Right lobe of liver (tissue), 4 donors: ENCODE data around the gene CAMTA1.

Experiments
- POLR2A ChIP-seq: fragments of 450-650 bp; IDR thresholded peaks from one replicate; pipeline ENCODE4 v1.6.1; 2017; ENCODE audit warnings: antibody characterized with exemption, mild to moderate bottlenecking
- TF ChIP-seq, protein P1 (sequence below), 4 donors: fragments of 200-600 bp in 3 of 4; fragments of 450-650 bp in 1 of 4; IDR thresholded peaks; one replicate each; pipeline versions ENCODE4 v1.5.1 to v1.8.0; 2016 to 2022; ENCODE audit warnings: antibody characterized with exemption in 4 of 4, mild to moderate bottlenecking in 2 of 4
- donor health status: DM: no; HTN: no; CAD: no.
- donor health status: DM: no; HTN: no; CAD: no.
- donor health status: DM: no; HTN: yes; CAD: no.

DNA sequence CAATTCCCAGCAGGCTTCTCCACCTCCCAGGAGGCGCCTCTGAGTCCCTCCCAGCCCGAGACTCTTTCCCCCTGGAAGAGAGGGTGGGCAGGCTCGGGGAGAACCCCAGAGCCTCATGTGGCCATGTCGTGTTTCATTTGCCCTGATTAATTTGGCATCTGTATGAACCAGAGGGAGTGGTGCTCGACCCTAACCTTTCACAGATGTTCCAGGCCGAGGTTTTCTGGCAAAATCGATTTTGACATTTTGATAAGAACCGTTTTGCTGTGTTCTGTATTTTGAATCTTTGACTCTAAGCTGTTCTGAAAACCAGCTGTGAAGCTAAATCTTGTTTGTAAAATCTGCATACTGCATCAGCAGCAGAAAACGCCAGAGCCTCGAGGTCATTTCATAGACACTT, 367.4 kb downstream of the CAMTA1 start:
- no peak for TF ChIP-seq POLR2A
- TF ChIP-seq, protein P1, sequence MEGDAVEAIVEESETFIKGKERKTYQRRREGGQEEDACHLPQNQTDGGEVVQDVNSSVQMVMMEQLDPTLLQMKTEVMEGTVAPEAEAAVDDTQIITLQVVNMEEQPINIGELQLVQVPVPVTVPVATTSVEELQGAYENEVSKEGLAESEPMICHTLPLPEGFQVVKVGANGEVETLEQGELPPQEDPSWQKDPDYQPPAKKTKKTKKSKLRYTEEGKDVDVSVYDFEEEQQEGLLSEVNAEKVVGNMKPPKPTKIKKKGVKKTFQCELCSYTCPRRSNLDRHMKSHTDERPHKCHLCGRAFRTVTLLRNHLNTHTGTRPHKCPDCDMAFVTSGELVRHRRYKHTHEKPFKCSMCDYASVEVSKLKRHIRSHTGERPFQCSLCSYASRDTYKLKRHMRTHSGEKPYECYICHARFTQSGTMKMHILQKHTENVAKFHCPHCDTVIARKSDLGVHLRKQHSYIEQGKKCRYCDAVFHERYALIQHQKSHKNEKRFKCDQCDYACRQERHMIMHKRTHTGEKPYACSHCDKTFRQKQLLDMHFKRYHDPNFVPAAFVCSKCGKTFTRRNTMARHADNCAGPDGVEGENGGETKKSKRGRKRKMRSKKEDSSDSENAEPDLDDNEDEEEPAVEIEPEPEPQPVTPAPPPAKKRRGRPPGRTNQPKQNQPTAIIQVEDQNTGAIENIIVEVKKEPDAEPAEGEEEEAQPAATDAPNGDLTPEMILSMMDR (IDR thresholded peaks at IDR 0.05), result no peak
